GM12875 (cell line): Measurements from ENCODE around the gene ZNF746.

ENCODE experiments used
- H3K4me3 ChIP-seq: one replicate; pipeline ENCODE4 v1.5.1; 2011; ENCODE audit warnings: low read depth, low read length, control low read depth
- TF ChIP-seq, protein P1 (sequence below): IDR thresholded peaks from 2 replicates; pipeline ENCODE4 v1.5.1; 2011; ENCODE audit warnings: low read depth, mild to moderate bottlenecking, control low read depth, inconsistent platforms, low read length, moderate library complexity, borderline replicate concordance; ENCODE audit not compliant: insufficient read depth

Gene ZNF746

DNA sequence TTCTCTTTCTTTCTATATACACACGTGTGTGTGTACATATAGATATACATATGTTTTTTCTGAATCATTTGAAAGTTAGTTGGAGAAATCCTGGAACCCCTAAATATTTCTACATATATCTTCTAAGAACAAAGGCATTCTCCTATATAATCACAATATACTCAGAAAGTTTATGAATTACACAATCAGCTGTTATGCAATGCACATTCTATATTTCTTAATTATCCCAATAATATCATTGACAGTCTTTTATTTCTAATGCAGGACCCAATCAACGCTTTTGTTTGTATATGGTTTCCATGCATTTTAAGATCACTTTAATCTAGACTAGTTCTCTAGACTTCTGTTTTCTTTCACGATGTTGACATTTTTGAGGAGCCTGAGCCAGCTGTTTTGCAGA is 27.7 kb upstream of the ZNF746 start:
- no peak overlapping the region for H3K4me3 ChIP-seq
- TF ChIP-seq, protein P1, sequence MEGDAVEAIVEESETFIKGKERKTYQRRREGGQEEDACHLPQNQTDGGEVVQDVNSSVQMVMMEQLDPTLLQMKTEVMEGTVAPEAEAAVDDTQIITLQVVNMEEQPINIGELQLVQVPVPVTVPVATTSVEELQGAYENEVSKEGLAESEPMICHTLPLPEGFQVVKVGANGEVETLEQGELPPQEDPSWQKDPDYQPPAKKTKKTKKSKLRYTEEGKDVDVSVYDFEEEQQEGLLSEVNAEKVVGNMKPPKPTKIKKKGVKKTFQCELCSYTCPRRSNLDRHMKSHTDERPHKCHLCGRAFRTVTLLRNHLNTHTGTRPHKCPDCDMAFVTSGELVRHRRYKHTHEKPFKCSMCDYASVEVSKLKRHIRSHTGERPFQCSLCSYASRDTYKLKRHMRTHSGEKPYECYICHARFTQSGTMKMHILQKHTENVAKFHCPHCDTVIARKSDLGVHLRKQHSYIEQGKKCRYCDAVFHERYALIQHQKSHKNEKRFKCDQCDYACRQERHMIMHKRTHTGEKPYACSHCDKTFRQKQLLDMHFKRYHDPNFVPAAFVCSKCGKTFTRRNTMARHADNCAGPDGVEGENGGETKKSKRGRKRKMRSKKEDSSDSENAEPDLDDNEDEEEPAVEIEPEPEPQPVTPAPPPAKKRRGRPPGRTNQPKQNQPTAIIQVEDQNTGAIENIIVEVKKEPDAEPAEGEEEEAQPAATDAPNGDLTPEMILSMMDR: no peak

GRCh38 chr7:149524394-149524793 is 26.8 kb upstream of the ZNF746 start:
- TF ChIP-seq, protein P1: no peak

GRCh38 chr7:149510248-149510647 is 12.6 kb upstream of the ZNF746 start:
- TF ChIP-seq, protein P1: no peak
- H3K4me3 ChIP-seq: no peak overlapping the region

More at GRCh38 chr7:149524394-149524793, 26.8 kb upstream of the ZNF746 start:
- no peak overlapping the region for H3K4me3 ChIP-seq

DNA sequence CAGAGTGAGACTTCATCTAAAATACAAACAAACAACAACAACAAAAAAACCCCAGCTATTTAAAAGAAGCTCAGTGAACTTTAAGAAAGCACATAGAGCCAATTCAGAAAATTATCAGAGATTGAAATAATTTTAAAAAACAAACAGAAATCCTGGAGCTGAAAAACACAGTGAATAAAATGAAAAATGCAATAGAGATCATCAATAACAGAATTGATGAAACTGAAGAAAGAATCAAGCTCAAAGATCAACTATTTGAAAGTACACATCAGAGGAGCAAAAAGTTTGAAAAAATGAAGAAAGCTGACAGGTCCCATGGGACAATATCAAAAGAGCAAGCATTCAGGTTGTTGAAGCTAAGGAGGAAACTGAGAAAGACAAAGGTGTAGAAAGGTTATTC is 12.2 kb upstream of the ZNF746 start:
- TF ChIP-seq, protein P1: no peak
- no peak overlapping the region for H3K4me3 ChIP-seq

DNA sequence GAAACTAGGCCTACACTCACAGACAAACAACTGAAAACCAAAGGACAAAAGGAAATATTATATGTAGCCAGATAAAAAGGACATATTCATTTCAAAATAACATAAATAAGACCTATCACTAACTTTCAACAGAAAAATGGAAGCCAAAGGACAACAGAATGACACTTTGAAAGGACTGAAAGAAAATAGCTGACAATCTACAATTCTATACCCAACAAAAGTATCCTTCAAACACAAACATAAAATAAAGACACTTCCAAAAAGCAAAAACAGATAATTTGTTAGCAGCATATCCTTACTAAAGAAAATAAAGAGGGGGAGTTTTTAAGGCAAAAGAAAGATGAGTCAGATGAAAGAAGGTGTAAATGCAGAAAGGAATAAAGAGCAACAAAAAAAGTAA is 7.9 kb upstream of the ZNF746 start:
- no peak overlapping the region for H3K4me3 ChIP-seq
- TF ChIP-seq, protein P1: no peak

- TF ChIP-seq, protein P1: no peak
- no peak overlapping the region for H3K4me3 ChIP-seq
These were observed 4.0 kb upstream of the ZNF746 start for GRCh38 chr7:149501651-149502050.

DNA sequence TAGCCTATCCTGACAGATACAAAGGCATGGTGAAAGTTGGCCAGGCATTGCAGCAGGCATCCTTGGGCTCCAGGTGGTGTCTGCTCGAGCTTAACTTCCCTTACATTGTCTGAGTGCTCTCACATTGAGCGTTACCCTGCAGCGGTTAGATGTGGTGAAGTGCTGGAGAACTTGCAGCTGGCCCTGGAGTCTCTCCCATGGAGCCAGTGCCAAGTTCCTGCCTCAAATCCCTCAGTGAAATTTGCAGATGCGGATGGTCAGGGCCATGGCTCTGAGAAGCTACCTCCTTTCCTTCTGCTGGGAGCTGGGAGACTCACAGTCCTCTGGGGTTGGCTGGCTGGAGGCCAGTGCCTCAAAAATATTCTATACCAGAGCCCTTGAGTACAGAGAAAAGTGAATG is 3.3 kb upstream of the ZNF746 start:
- TF ChIP-seq, protein P1: no peak
- H3K4me3 ChIP-seq: no peak overlapping the region
